Measurements from ENCODE around the gene NCOA7. TPM values are rescaled to one million over a fixed set of nuclear protein-coding genes. Genes with fewer than 3 reads are reported as not detected.
A peak's percentile ranks its signal among the peaks of the same experiment; 100 is the strongest.

NCOA7 gene
- total and polyA plus RNA-seq, 9 of the 15 experiments (the other 6 are each of a cell fraction or from before 2014, with no cell fraction given), result 5.8 to 14.6 (median 9.3) TPM

DNA sequence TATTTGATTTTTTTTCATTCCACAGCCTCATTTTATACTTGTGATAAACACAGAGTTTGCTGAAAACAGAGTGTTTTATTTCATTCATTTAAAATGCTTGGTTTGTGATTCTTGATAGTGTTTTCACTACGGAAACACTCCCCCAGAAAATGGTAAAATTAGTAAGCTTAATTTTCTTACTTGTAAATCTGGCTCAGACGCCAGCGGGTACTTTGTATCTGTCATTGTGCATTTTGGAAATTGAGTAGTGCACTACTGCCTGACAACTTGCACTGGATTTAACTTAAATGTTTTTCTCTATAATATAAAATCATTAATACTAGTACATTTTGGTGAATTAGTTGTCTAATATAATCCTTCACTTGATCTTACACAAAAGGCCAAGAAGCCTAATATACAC lies 128.9 kb downstream of the NCOA7 start (continued):
- TF ChIP-seq, protein P1, sequence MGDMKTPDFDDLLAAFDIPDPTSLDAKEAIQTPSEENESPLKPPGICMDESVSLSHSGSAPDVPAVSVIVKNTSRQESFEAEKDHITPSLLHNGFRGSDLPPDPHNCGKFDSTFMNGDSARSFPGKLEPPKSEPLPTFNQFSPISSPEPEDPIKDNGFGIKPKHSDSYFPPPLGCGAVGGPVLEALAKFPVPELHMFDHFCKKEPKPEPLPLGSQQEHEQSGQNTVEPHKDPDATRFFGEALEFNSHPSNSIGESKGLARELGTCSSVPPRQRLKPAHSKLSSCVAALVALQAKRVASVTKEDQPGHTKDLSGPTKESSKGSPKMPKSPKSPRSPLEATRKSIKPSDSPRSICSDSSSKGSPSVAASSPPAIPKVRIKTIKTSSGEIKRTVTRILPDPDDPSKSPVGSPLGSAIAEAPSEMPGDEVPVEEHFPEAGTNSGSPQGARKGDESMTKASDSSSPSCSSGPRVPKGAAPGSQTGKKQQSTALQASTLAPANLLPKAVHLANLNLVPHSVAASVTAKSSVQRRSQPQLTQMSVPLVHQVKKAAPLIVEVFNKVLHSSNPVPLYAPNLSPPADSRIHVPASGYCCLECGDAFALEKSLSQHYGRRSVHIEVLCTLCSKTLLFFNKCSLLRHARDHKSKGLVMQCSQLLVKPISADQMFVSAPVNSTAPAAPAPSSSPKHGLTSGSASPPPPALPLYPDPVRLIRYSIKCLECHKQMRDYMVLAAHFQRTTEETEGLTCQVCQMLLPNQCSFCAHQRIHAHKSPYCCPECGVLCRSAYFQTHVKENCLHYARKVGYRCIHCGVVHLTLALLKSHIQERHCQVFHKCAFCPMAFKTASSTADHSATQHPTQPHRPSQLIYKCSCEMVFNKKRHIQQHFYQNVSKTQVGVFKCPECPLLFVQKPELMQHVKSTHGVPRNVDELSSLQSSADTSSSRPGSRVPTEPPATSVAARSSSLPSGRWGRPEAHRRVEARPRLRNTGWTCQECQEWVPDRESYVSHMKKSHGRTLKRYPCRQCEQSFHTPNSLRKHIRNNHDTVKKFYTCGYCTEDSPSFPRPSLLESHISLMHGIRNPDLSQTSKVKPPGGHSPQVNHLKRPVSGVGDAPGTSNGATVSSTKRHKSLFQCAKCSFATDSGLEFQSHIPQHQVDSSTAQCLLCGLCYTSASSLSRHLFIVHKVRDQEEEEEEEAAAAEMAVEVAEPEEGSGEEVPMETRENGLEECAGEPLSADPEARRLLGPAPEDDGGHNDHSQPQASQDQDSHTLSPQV (IDR thresholded peaks at IDR 0.05), result no peak
- TF ChIP-seq ZNF239 (CRISPR knock-in tag; IDR thresholded peaks at IDR 0.05), result no peak
- TF ChIP-seq KAT8 (IDR thresholded peaks at IDR 0.05; ENCODE audit: low read depth), result no peak
- TF ChIP-seq, protein P2, sequence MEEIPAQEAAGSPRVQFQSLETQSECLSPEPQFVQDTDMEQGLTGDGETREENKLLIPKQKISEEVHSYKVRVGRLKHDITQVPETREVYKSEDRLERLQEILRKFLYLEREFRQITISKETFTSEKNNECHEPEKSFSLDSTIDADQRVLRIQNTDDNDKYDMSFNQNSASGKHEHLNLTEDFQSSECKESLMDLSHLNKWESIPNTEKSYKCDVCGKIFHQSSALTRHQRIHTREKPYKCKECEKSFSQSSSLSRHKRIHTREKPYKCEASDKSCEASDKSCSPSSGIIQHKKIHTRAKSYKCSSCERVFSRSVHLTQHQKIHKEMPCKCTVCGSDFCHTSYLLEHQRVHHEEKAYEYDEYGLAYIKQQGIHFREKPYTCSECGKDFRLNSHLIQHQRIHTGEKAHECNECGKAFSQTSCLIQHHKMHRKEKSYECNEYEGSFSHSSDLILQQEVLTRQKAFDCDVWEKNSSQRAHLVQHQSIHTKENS (CRISPR knock-in tag; IDR thresholded peaks at IDR 0.05), result no peak
- TF ChIP-seq, protein P3, sequence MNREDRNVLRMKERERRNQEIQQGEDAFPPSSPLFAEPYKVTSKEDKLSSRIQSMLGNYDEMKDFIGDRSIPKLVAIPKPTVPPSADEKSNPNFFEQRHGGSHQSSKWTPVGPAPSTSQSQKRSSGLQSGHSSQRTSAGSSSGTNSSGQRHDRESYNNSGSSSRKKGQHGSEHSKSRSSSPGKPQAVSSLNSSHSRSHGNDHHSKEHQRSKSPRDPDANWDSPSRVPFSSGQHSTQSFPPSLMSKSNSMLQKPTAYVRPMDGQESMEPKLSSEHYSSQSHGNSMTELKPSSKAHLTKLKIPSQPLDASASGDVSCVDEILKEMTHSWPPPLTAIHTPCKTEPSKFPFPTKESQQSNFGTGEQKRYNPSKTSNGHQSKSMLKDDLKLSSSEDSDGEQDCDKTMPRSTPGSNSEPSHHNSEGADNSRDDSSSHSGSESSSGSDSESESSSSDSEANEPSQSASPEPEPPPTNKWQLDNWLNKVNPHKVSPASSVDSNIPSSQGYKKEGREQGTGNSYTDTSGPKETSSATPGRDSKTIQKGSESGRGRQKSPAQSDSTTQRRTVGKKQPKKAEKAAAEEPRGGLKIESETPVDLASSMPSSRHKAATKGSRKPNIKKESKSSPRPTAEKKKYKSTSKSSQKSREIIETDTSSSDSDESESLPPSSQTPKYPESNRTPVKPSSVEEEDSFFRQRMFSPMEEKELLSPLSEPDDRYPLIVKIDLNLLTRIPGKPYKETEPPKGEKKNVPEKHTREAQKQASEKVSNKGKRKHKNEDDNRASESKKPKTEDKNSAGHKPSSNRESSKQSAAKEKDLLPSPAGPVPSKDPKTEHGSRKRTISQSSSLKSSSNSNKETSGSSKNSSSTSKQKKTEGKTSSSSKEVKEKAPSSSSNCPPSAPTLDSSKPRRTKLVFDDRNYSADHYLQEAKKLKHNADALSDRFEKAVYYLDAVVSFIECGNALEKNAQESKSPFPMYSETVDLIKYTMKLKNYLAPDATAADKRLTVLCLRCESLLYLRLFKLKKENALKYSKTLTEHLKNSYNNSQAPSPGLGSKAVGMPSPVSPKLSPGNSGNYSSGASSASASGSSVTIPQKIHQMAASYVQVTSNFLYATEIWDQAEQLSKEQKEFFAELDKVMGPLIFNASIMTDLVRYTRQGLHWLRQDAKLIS (CRISPR knock-in tag; IDR thresholded peaks at IDR 0.05), result no peak
- no peak for TF ChIP-seq HDGF (IDR thresholded peaks at IDR 0.05)
- peak; percentile 29; the same call in 1 of the 2 replicates for TF ChIP-seq KAT7 (CRISPR knock-in tag; IDR thresholded peaks at IDR 0.05; ENCODE audit: borderline replicate concordance)
- TF ChIP-seq CREM (IDR thresholded peaks at IDR 0.05; ENCODE audit: low read depth), result no peak
- no peak for TF ChIP-seq RBM22 (IDR thresholded peaks at IDR 0.05; ENCODE audit: low read depth, low read length, poor library complexity, severe bottlenecking)
- TF ChIP-seq, protein P4, sequence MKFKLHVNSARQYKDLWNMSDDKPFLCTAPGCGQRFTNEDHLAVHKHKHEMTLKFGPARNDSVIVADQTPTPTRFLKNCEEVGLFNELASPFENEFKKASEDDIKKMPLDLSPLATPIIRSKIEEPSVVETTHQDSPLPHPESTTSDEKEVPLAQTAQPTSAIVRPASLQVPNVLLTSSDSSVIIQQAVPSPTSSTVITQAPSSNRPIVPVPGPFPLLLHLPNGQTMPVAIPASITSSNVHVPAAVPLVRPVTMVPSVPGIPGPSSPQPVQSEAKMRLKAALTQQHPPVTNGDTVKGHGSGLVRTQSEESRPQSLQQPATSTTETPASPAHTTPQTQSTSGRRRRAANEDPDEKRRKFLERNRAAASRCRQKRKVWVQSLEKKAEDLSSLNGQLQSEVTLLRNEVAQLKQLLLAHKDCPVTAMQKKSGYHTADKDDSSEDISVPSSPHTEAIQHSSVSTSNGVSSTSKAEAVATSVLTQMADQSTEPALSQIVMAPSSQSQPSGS (CRISPR knock-in tag; IDR thresholded peaks at IDR 0.05), result no peak
